H9 (cell line): ENCODE results near the gene CELF4. TPM values are rescaled to one million over a fixed set of nuclear protein-coding genes. Genes with fewer than 3 reads are reported as not detected.

Source experiments
- DNase-seq: peaks from one replicate; pipeline ENCODE4 v3.0.0-alpha.2; 2017
- H2AFZ ChIP-seq: one replicate; pipeline ENCODE4 v1.6.1; 2013; ENCODE audit warnings: mild to moderate bottlenecking, low read length, control low read depth, moderate library complexity
- H2AK5ac ChIP-seq: 2 replicates; pipeline ENCODE4 v1.6.1; 2013; ENCODE audit warnings: low read length, control low read depth, mixed read lengths; ENCODE audit not compliant: insufficient read length
- H2BK120ac ChIP-seq: one replicate; pipeline ENCODE4 v1.6.1; 2013; ENCODE audit warnings: low read depth, mild to moderate bottlenecking, low read length, control low read depth, inconsistent platforms; ENCODE audit not compliant: poor library complexity, severe bottlenecking
- H2BK12ac ChIP-seq: 2 replicates; pipeline ENCODE4 v1.6.1; 2013; ENCODE audit warnings: low read length, control low read depth, mixed read lengths, low read depth; ENCODE audit not compliant: insufficient read length
- H2BK15ac ChIP-seq: 2 replicates; pipeline ENCODE4 v1.6.1; 2013; ENCODE audit warnings: low read depth, low read length, control low read depth
- H2BK20ac ChIP-seq: one replicate; pipeline ENCODE4 v1.6.1; 2013; ENCODE audit warnings: low read depth, mild to moderate bottlenecking, low read length, control low read depth, inconsistent platforms; ENCODE audit not compliant: poor library complexity, severe bottlenecking
- H2BK5ac ChIP-seq: 2 replicates; pipeline ENCODE4 v1.6.1; 2013; ENCODE audit warnings: low read length, control low read depth, mixed read lengths; ENCODE audit not compliant: insufficient read length
- H3K14ac ChIP-seq: 2 replicates; pipeline ENCODE4 v1.6.1; 2013; ENCODE audit warnings: low read length, control low read depth; ENCODE audit not compliant: insufficient read depth
- H3K18ac ChIP-seq: 2 replicates; pipeline ENCODE4 v1.6.1; 2013; ENCODE audit warnings: low read depth, mild to moderate bottlenecking, mixed read lengths, low read length, control low read depth; ENCODE audit not compliant: insufficient read length
- H3K23ac ChIP-seq: 2 replicates; pipeline ENCODE4 v1.6.1; 2013; ENCODE audit warnings: low read length, control low read depth, mixed read lengths, low read depth; ENCODE audit not compliant: insufficient read length
- H3K23me2 ChIP-seq: 2 replicates; pipeline ENCODE4 v1.6.1; 2013; ENCODE audit warnings: low read depth, mild to moderate bottlenecking, mixed read lengths, low read length, control low read depth; ENCODE audit not compliant: insufficient read length, poor library complexity, severe bottlenecking
- H3K27ac ChIP-seq: 2 replicates; pipeline ENCODE4 v1.5.1; 2013; ENCODE audit warnings: low read length, control low read depth, mixed read lengths, low read depth; ENCODE audit not compliant: insufficient read length
- H3K27me3 ChIP-seq: 2 replicates; pipeline ENCODE4 v1.6.1; 2013; ENCODE audit warnings: low read length, control low read depth, inconsistent platforms; ENCODE audit not compliant: insufficient read depth
- H3K4ac ChIP-seq: 2 replicates; pipeline ENCODE4 v1.6.1; 2013; ENCODE audit warnings: low read depth, mild to moderate bottlenecking, control low read depth, inconsistent platforms, low read length, moderate library complexity
- H3K4me1 ChIP-seq: 2 replicates; pipeline ENCODE4 v1.6.1; 2013; ENCODE audit warnings: low read length, control low read depth, inconsistent platforms; ENCODE audit not compliant: insufficient read depth
- H3K4me2 ChIP-seq: 2 replicates; pipeline ENCODE4 v1.6.1; 2013; ENCODE audit warnings: low read length, control low read depth, mixed read lengths; ENCODE audit not compliant: insufficient read length, insufficient read depth
- H3K56ac ChIP-seq: 2 replicates; pipeline ENCODE4 v1.6.1; 2013; ENCODE audit warnings: low read depth, mild to moderate bottlenecking, mixed read lengths, low read length, control low read depth; ENCODE audit not compliant: insufficient read length
- H3K79me1 ChIP-seq: 2 replicates; pipeline ENCODE4 v1.6.1; 2013; ENCODE audit warnings: low read depth, mild to moderate bottlenecking, moderate library complexity, low read length, control low read depth, inconsistent platforms; ENCODE audit not compliant: insufficient read depth, poor library complexity, severe bottlenecking
- H3K79me2 ChIP-seq: 2 replicates; pipeline ENCODE4 v1.6.1; 2013; ENCODE audit warnings: low read length, control low read depth, inconsistent platforms; ENCODE audit not compliant: insufficient read depth
- H3K9ac ChIP-seq: 2 replicates; pipeline ENCODE4 v1.6.1; 2013; ENCODE audit warnings: low read length, control low read depth, mixed read lengths; ENCODE audit not compliant: insufficient read length; ENCODE audit errors: extremely low read depth
- H3K9me3 ChIP-seq: one replicate; pipeline ENCODE4 v1.6.1; 2013; ENCODE audit warnings: low read depth, low read length, inconsistent platforms; ENCODE audit not compliant: control insufficient read depth
- H3T11ph ChIP-seq: one replicate; pipeline ENCODE4 v1.6.1; 2013; ENCODE audit warnings: mild to moderate bottlenecking, low read length, control low read depth, inconsistent platforms
- H4K20me1 ChIP-seq: one replicate; pipeline ENCODE4 v1.6.1; 2013; ENCODE audit not compliant: control insufficient read depth, insufficient read length, insufficient read depth
- H4K5ac ChIP-seq: 2 replicates; pipeline ENCODE4 v1.6.1; 2013; ENCODE audit warnings: low read depth, mild to moderate bottlenecking, mixed read lengths, low read length, control low read depth; ENCODE audit not compliant: insufficient read length
- H4K8ac ChIP-seq: replicated peaks from 2 replicates; pipeline ENCODE4 v1.6.1; 2013; ENCODE audit warnings: low read length, control low read depth, mixed read lengths, low read depth; ENCODE audit not compliant: insufficient read length
- H4K91ac ChIP-seq: 2 replicates; pipeline ENCODE4 v1.6.1; 2013; ENCODE audit warnings: low read depth, mild to moderate bottlenecking, moderate library complexity, mixed read lengths, low read length, control low read depth; ENCODE audit not compliant: insufficient read length
- H3K27ac Mint-ChIP-seq, 3 experiments: 2 replicates in 2 of 3; 3 replicates in 1 of 3; pipeline ENCODE4 v1.8.0; 2020 to 2021; ENCODE audit warnings: mixed read lengths in 3 of 3, mild to moderate bottlenecking in 1 of 3, moderate library complexity in 1 of 3
- H3K27me3 Mint-ChIP-seq: 2 replicates; pipeline ENCODE4 v1.8.0; 2021; ENCODE audit warnings: low read depth, mild to moderate bottlenecking, moderate library complexity, mixed read lengths
- H3K36me3 Mint-ChIP-seq, 3 experiments: 2 replicates in 2 of 3; 3 replicates in 1 of 3; pipeline ENCODE4 v1.8.0; 2020 to 2021; ENCODE audit warnings: low read depth in 3 of 3, mixed read lengths in 3 of 3; ENCODE audit not compliant: insufficient read depth in 1 of 3
- H3K4me1 Mint-ChIP-seq, 2 experiments: 2 replicates each; pipeline ENCODE4 v1.8.0; 2020; ENCODE audit warnings: mixed read lengths in 2 of 2
- H3K4me3 Mint-ChIP-seq, 2 experiments: 2 replicates in 1 of 2; 3 replicates in 1 of 2; pipeline ENCODE4 v1.8.0; 2020 to 2021; ENCODE audit warnings: mild to moderate bottlenecking in 2 of 2, mixed read lengths in 2 of 2, moderate library complexity in 1 of 2
- H3K9me3 Mint-ChIP-seq, 2 experiments: 2 replicates in 1 of 2; 3 replicates in 1 of 2; pipeline ENCODE4 v1.8.0; 2020; ENCODE audit warnings: mild to moderate bottlenecking in 2 of 2, mixed read lengths in 2 of 2, moderate library complexity in 1 of 2
- WGBS: extraction: QIAGEN DNeasy Blood & Tissue Kit; methylation state at CpG from one replicate; pipeline ENCODE4 v1.1.7; 2013; ENCODE audit warnings: missing lambda C conversion rate, low lambda C conversion rate, mixed read lengths; ENCODE audit not compliant: insufficient read length; ENCODE audit errors: extremely low coverage; 5-methylcytosine and 5-hydroxymethylcytosine counted together
- total RNA-seq: library from RNA; stranded (reverse); gene quantifications from 2 replicates; pipeline ENCODE4 v1.2.1, GENCODE V29; 2021
- TF ChIP-seq, protein P1 (sequence below): fragments of 200-600 bp; sonication (generic); conservative IDR thresholded peaks from 3 replicates; pipeline ENCODE4 v1.8.0; 2021; ENCODE audit warnings: antibody characterized with exemption, mild to moderate bottlenecking

The CELF4 gene
- total RNA-seq, 1 experiment from 2014 or later = 1.1 TPM

DNA sequence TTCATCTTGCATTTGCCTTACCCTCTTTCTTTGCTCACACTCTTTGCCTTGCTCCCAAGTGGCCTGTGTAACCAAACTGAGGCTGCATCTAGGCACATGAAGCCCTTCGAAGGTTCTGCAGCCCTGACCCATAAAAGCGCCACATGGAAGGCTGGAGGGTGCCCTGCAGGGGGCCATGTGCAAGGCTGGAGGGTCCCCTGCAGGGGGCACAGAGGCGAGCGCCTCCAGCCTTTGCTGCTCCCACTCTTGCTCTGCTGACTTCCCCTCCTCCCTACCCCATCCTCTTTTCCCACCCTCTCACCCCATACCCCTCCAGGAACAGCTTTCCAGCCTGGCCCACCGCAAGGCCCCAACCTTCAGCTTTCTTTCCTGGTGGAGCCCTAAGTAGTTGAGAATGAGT is 317.3 kb downstream of the CELF4 start:
- no peak overlapping the region for H3T11ph ChIP-seq
- Mint-ChIP-seq H3K4me3 (0 out of 5 replicates have a peak overlapping the region, but pooled peaks of 1 of the 2 experiments have one; percentile 50), H3K27ac (no peak overlapping the region), H3K4me1 (peaks cover 28 to 45% of the 10 kb centered on the region in 2 experiments), H3K36me3 (peaks cover 0 to 2% (median 0%) of the 10 kb centered on the region in 3 experiments; a peak in 1 of 7 replicates), H3K9me3 (0 out of 5 replicates have a peak, but pooled peaks cover 0 to 2% of the 10 kb centered on the region in 2 experiments), H3K27me3 (peaks cover 36% of the 10 kb centered on the region)
- H3K79me1 ChIP-seq = no peaks in the 10 kb centered on the region
- no peak overlapping the region for H4K8ac ChIP-seq
- H4K91ac ChIP-seq = no peak overlapping the region
- no peak overlapping the region for H3K4ac ChIP-seq
- H2BK12ac ChIP-seq = no peak overlapping the region
- H3K56ac ChIP-seq = no peak overlapping the region
- no peak overlapping the region for H2AK5ac ChIP-seq
- H3K9me3 ChIP-seq = no peaks in the 10 kb centered on the region
- TF ChIP-seq, protein P1, sequence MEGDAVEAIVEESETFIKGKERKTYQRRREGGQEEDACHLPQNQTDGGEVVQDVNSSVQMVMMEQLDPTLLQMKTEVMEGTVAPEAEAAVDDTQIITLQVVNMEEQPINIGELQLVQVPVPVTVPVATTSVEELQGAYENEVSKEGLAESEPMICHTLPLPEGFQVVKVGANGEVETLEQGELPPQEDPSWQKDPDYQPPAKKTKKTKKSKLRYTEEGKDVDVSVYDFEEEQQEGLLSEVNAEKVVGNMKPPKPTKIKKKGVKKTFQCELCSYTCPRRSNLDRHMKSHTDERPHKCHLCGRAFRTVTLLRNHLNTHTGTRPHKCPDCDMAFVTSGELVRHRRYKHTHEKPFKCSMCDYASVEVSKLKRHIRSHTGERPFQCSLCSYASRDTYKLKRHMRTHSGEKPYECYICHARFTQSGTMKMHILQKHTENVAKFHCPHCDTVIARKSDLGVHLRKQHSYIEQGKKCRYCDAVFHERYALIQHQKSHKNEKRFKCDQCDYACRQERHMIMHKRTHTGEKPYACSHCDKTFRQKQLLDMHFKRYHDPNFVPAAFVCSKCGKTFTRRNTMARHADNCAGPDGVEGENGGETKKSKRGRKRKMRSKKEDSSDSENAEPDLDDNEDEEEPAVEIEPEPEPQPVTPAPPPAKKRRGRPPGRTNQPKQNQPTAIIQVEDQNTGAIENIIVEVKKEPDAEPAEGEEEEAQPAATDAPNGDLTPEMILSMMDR = no peak
- no peak overlapping the region for H3K23ac ChIP-seq
- H3K9ac ChIP-seq = no peak overlapping the region
- H2BK20ac ChIP-seq = no peak overlapping the region
- no peak overlapping the region for H4K5ac ChIP-seq
- WGBS = no CpG with 5 or more reads among the region's 5 CpGs
- no peaks in the 10 kb centered on the region for H4K20me1 ChIP-seq
- H3K18ac ChIP-seq = no peak overlapping the region
- H2BK120ac ChIP-seq = no peak overlapping the region
- no peak overlapping the region for H3K27ac ChIP-seq
- DNase-seq = no peak
- H3K4me1 ChIP-seq = peaks cover 11% of the 10 kb centered on the region
- H2AFZ ChIP-seq = no peak overlapping the region
- H3K23me2 ChIP-seq = peaks cover 2% of the 10 kb centered on the region
- no peaks in the 10 kb centered on the region for H3K79me2 ChIP-seq
- no peak overlapping the region for H2BK15ac ChIP-seq
- H3K4me2 ChIP-seq = no peak overlapping the region
- no peak overlapping the region for H3K14ac ChIP-seq
- H3K27me3 ChIP-seq = peaks cover 6% of the 10 kb centered on the region; the same call in 1 of the 2 replicates
- H2BK5ac ChIP-seq = no peak overlapping the region
